Heart left ventricle (tissue), 13 donors: ENCODE results near the gene PITHD1.
"Not testable (repeated sequence)": the region's sequence is repeated elsewhere in the genome, so short reads cannot be mapped to it uniquely, and the experiment has no call there.

ENCODE experiments used
- CTCF ChIP-seq, 12 donors: fragments of 200-600 bp; sonication (generic) in 4 of 12; IDR thresholded peaks; one replicate each; pipeline versions ENCODE4 v1.5.0 to v1.8.0; 2018 to 2022; ENCODE audit warnings: antibody characterized with exemption in 12 of 12, mild to moderate bottlenecking in 5 of 12
- POLR2A ChIP-seq, 2 donors: fragments of 450-650 bp; IDR thresholded peaks; one replicate each; pipeline ENCODE4 v1.6.1; 2017; ENCODE audit warnings: antibody characterized with exemption in 2 of 2, mild to moderate bottlenecking in 2 of 2, moderate library complexity in 2 of 2
- donor health status: ischemic (EF 13 %, LVEDD 7.1; RV severe dilation, severe dysfunction).
- donor health status: DM: no; HTN: yes; CAD: no.
- donor health status: DM: no; HTN: no; CAD: no.
- donor health status: ischemic (EF 25% LVEDD 6.9; RV normal size, moderate dysfunction).
- donor health status: ischemic (EF 25% LVEDD 5.7; RV mildly dilated, moderate dysfunction).
- donor health status: ischemic (EF 35%, LVEDD 5.7; RV mildly dilated, moderate dysfunction).
- donor health status: nonischemic (EF 11% LVEDD 7.7; RV severe dilation, severe dysfunction).
- donor health status: DM: yes; HTN: yes; CAD: no.
- donor health status: PGD.
- donor health status: ischemic (EF 29% LVEDD 5.4; RV normal size, mild dysfunction).
- donor health status: nonischemic (EF 23%, LVEDD 6.1; RV moderate dilation, normal function).

DNA sequence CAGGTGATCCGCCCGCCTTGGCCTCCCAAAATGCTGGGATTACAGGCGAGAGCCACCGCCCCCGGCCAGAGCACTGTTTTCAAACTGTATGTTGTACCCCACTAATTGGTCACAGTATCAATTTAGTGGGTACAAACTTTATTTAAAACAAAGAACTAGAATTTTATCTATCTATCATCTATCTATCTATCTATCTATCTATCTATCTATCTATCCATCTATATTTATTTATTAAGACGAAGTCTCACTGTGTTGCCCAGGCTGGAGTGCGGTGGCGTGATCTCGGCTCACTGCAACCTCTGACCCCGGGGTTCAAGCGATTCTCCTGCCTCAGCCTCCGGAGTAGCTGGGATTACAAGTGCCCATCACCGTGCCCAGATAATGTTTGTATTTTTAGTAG is 48.4 kb downstream of the PITHD1 start:
- TF ChIP-seq CTCF, POLR2A (IDR thresholded peaks at IDR 0.05): not testable (repeated sequence)
